AG09319 (cell line): ENCODE data around the gene DUSP10.

Source experiments
- DNase-seq: peaks from one replicate; pipeline ENCODE4 v3.0.0-alpha.2; 2010; ENCODE audit warnings: low read depth; ENCODE audit errors: extremely low read depth
- CTCF ChIP-seq: IDR thresholded peaks from 2 replicates; pipeline ENCODE4 v1.5.1; 2011; ENCODE audit warnings: low read depth, mild to moderate bottlenecking, inconsistent platforms, low read length, moderate library complexity

Gene DUSP10

GRCh38 chr1:221781102-221781755 is 39.3 kb upstream of the DUSP10 start:
- no peak for TF ChIP-seq CTCF
- no peak for DNase-seq

GRCh38 chr1:221780175-221780574 is 38.3 kb upstream of the DUSP10 start:
- no peak for DNase-seq
- TF ChIP-seq CTCF = no peak

GRCh38 chr1:221779771-221780170 is 37.9 kb upstream of the DUSP10 start:
- TF ChIP-seq CTCF = no peak
- no peak for DNase-seq

GRCh38 chr1:221778535-221779142 is 36.8 kb upstream of the DUSP10 start:
- TF ChIP-seq CTCF = no peak

GRCh38 chr1:221778125-221778524 is 36.2 kb upstream of the DUSP10 start:
- TF ChIP-seq CTCF = no peak
- DNase-seq = no peak

More at GRCh38 chr1:221778535-221779142, 36.8 kb upstream of the DUSP10 start:
- no peak for DNase-seq

GRCh38 chr1:221777431-221778072 is 35.7 kb upstream of the DUSP10 start:
- TF ChIP-seq CTCF = no peak
- DNase-seq = no peak
